ENCODE data around the gene NFATC3. TPM values are rescaled to one million over a fixed set of nuclear protein-coding genes. Genes with fewer than 3 reads are reported as not detected.
A peak's percentile ranks its signal among the peaks of the same experiment; 100 is the strongest.

The NFATC3 gene
- total RNA-seq, 2 experiments from 2014 or later, result 84.8 to 94.4 TPM

GRCh38 chr16:68059804-68060203, 25.4 kb upstream of the NFATC3 start:
- Histone ChIP-seq H3K4me3 (ENCODE audit: low read length) (no peak overlapping the region), H3K9me3 (ENCODE audit: control insufficient read depth in 1 of 2, insufficient read depth in 1 of 2, low read length in 2 of 2) (no peaks in the 10 kb centered on the region), H3K36me3 (ENCODE audit: insufficient read depth, low read length) (peaks cover 9% of the 10 kb centered on the region), H3K27ac (ENCODE audit: low read depth in 1 of 2, low read length in 2 of 2) (no peak overlapping the region), H3K27me3 (ENCODE audit: control insufficient read depth in 1 of 2, insufficient read depth in 2 of 2, low read length in 2 of 2) (no peaks in the 10 kb centered on the region), H3K4me1 (ENCODE audit: insufficient read depth, low read length) (peaks cover 55% of the 10 kb centered on the region)
- DNase-seq (no peak), ATAC-seq (ENCODE audit: poor library complexity) (no peak)
- no peaks in the 10 kb centered on the region for H3K9me3 Mint-ChIP-seq
- no peak overlapping the region for H3K4me3 Mint-ChIP-seq
- no peak for TF ChIP-seq CTCF (IDR thresholded peaks at IDR 0.05)
- peaks cover 55% of the 10 kb centered on the region for H3K4me1 Mint-ChIP-seq (ENCODE audit: low read depth)
- ChIA-PET POLR2A (no interaction called here), CTCF (no interaction called here)
- peak overlapping the region; percentile 48 for H3K27ac Mint-ChIP-seq
- peaks cover 58% of the 10 kb centered on the region for H3K36me3 Mint-ChIP-seq (ENCODE audit: low read depth)
- intact Hi-C loops (cut with DNase I, micrococcal nuclease), result no loop called here
- H3K27me3 Mint-ChIP-seq, result no peaks in the 10 kb centered on the region

GRCh38 chr16:68061396-68061795, 23.8 kb upstream of the NFATC3 start:
- DNase-seq (no peak), ATAC-seq (ENCODE audit: poor library complexity) (no peak)
- TF ChIP-seq CTCF (IDR thresholded peaks at IDR 0.05), result no peak
- H3K36me3 Mint-ChIP-seq (ENCODE audit: low read depth), result peaks cover 44% of the 10 kb centered on the region
- peak overlapping the region; percentile 50 for H3K27ac Mint-ChIP-seq
- H3K4me3 Mint-ChIP-seq, result no peak overlapping the region
- peaks cover 66% of the 10 kb centered on the region for H3K4me1 Mint-ChIP-seq (ENCODE audit: low read depth)
- H3K4me1 ChIP-seq (ENCODE audit: insufficient read depth, low read length), result peaks cover 71% of the 10 kb centered on the region
- H3K27ac ChIP-seq (ENCODE audit: low read depth in 1 of 2, low read length in 2 of 2), result no peak overlapping the region
- ChIA-PET POLR2A (interaction anchor here (0.8 to 3.2 kb wide), 3 partner anchors 19 to 60 kb away, joined by 3 to 10 read pairs (median 3); partner anchors contain the start of gene NFATC3), CTCF (interaction anchor here (1.2 to 1.4 kb wide), 2 partner anchors 13 to 177 kb away, joined by 3 to 5 read pairs; no protein-coding TSS in a partner anchor)
- peaks cover 5% of the 10 kb centered on the region for H3K36me3 ChIP-seq (ENCODE audit: insufficient read depth, low read length)
- no peaks in the 10 kb centered on the region for H3K27me3 Mint-ChIP-seq
- H3K27me3 ChIP-seq (ENCODE audit: control insufficient read depth in 1 of 2, insufficient read depth in 2 of 2, low read length in 2 of 2), result no peaks in the 10 kb centered on the region
- no peak overlapping the region for H3K4me3 ChIP-seq (ENCODE audit: low read length)
- intact Hi-C loops (cut with DNase I, micrococcal nuclease), result no loop called here
- H3K9me3 ChIP-seq (ENCODE audit: control insufficient read depth in 1 of 2, insufficient read depth in 1 of 2, low read length in 2 of 2), result no peaks in the 10 kb centered on the region
- H3K9me3 Mint-ChIP-seq, result no peaks in the 10 kb centered on the region

- Histone ChIP-seq H3K4me3 (ENCODE audit: low read length) (no peak overlapping the region), H3K27ac (ENCODE audit: low read depth in 1 of 2, low read length in 2 of 2) (peak overlapping the region in 1 of 2 donors; percentile 7)
- H3K4me3 Mint-ChIP-seq, result peak overlapping the region; percentile 62
These were observed 22.2 kb upstream of the NFATC3 start for GRCh38 chr16:68062910-68063393.

More at GRCh38 chr16:68062910-68063393, 22.2 kb upstream of the NFATC3 start:
- CTCF ChIA-PET, result interaction anchor here (1.2 to 3.0 kb wide), 5 partner anchors 18 to 31 kb away, joined by 3 to 14 read pairs (median 4); partner anchors contain the start of gene NFATC3
- Histone ChIP-seq H3K4me1 (ENCODE audit: insufficient read depth, low read length) (peaks cover 78% of the 10 kb centered on the region), H3K36me3 (ENCODE audit: insufficient read depth, low read length) (peaks cover 7% of the 10 kb centered on the region), H3K9me3 (ENCODE audit: control insufficient read depth in 1 of 2, insufficient read depth in 1 of 2, low read length in 2 of 2) (no peaks in the 10 kb centered on the region), H3K27me3 (ENCODE audit: control insufficient read depth in 1 of 2, insufficient read depth in 2 of 2, low read length in 2 of 2) (no peaks in the 10 kb centered on the region)
- POLR2A ChIA-PET, result interaction anchor here (1.5 to 3.2 kb wide), 4 partner anchors 17 to 64 kb away, joined by 5 to 10 read pairs (median 6); no protein-coding TSS in a partner anchor
- ATAC-seq (ENCODE audit: poor library complexity), result peak; percentile 71
- Mint-ChIP-seq H3K27me3 (no peaks in the 10 kb centered on the region), H3K36me3 (ENCODE audit: low read depth) (peaks cover 36% of the 10 kb centered on the region), H3K4me1 (ENCODE audit: low read depth) (peaks cover 76% of the 10 kb centered on the region), H3K9me3 (no peaks in the 10 kb centered on the region), H3K27ac (peak overlapping the region; percentile 50)
- peak in 7 of 14 experiments; percentile 23 to 84 (median 50) for DNase-seq
- no peak for TF ChIP-seq CTCF (IDR thresholded peaks at IDR 0.05)
- intact Hi-C loops (cut with DNase I, micrococcal nuclease), result loop anchor here in 1 of 2 experiments (1.0 kb wide), 1 partner anchor 247 kb away; no protein-coding TSS in a partner anchor
